ENCODE results near the gene TTC33. TPM values are rescaled to one million over a fixed set of nuclear protein-coding genes. Genes with fewer than 3 reads are reported as not detected.

The TTC33 gene
- polyA plus RNA-seq, 1 donor from 2014 or later = 73.5 TPM

GRCh38 chr5:40622463-40623252, 133.1 kb downstream of the TTC33 start:
- no peak overlapping the region for H2AFZ ChIP-seq (ENCODE audit: low read depth, low read length)
- H4K20me1 ChIP-seq (ENCODE audit: insufficient read depth) = no peaks in the 10 kb centered on the region
- H3K27ac ChIP-seq (ENCODE audit: low read length) = no peak overlapping the region
- H3K36me3 ChIP-seq (ENCODE audit: insufficient read depth, low read length) = no peaks in the 10 kb centered on the region
- no peaks in the 10 kb centered on the region for H3K9me2 ChIP-seq (ENCODE audit: insufficient read depth, low read length)
- no peaks in the 10 kb centered on the region for H3K79me2 ChIP-seq (replicated peaks; ENCODE audit: insufficient read depth, low read length)
- H3K27me3 ChIP-seq (ENCODE audit: insufficient read depth, low read depth, low read length) = no peaks in the 10 kb centered on the region
- H3F3A ChIP-seq (ENCODE audit: insufficient read depth, low read length, poor library complexity, severe bottlenecking) = no peaks in the 10 kb centered on the region
- TF ChIP-seq TAF1 (IDR thresholded peaks at IDR 0.05; ENCODE audit: low read depth) (no peak), CTCF (IDR thresholded peaks at IDR 0.05; ENCODE audit: poor library complexity, severe bottlenecking) (no peak), POLR2AphosphoS5 (IDR thresholded peaks at IDR 0.05) (no peak), RAD21 (conservative IDR thresholded peaks at IDR 0.05) (no peak), EP300 (conservative IDR thresholded peaks at IDR 0.05; ENCODE audit: poor library complexity, severe bottlenecking) (no peak), EZH2 (IDR thresholded peaks at IDR 0.05; ENCODE audit: borderline replicate concordance, insufficient read depth, low read length, poor library complexity, severe bottlenecking) (no peak), MXI1 (conservative IDR thresholded peaks at IDR 0.05; ENCODE audit: poor library complexity, severe bottlenecking) (no peak), SMC3 (conservative IDR thresholded peaks at IDR 0.05; ENCODE audit: poor library complexity) (no peak)
- TF ChIP-seq, protein P1, sequence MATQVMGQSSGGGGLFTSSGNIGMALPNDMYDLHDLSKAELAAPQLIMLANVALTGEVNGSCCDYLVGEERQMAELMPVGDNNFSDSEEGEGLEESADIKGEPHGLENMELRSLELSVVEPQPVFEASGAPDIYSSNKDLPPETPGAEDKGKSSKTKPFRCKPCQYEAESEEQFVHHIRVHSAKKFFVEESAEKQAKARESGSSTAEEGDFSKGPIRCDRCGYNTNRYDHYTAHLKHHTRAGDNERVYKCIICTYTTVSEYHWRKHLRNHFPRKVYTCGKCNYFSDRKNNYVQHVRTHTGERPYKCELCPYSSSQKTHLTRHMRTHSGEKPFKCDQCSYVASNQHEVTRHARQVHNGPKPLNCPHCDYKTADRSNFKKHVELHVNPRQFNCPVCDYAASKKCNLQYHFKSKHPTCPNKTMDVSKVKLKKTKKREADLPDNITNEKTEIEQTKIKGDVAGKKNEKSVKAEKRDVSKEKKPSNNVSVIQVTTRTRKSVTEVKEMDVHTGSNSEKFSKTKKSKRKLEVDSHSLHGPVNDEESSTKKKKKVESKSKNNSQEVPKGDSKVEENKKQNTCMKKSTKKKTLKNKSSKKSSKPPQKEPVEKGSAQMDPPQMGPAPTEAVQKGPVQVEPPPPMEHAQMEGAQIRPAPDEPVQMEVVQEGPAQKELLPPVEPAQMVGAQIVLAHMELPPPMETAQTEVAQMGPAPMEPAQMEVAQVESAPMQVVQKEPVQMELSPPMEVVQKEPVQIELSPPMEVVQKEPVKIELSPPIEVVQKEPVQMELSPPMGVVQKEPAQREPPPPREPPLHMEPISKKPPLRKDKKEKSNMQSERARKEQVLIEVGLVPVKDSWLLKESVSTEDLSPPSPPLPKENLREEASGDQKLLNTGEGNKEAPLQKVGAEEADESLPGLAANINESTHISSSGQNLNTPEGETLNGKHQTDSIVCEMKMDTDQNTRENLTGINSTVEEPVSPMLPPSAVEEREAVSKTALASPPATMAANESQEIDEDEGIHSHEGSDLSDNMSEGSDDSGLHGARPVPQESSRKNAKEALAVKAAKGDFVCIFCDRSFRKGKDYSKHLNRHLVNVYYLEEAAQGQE (IDR thresholded peaks at IDR 0.05; ENCODE audit: borderline replicate concordance) = no peak
- no peaks in the 10 kb centered on the region for H3K9me3 ChIP-seq (ENCODE audit: low read length)
- H3K4me3 ChIP-seq (ENCODE audit: low read length) = no peak overlapping the region
- H3K4me2 ChIP-seq (ENCODE audit: low read length) = no peak overlapping the region
- H3K9ac ChIP-seq (ENCODE audit: low read length) = no peak overlapping the region

DNA sequence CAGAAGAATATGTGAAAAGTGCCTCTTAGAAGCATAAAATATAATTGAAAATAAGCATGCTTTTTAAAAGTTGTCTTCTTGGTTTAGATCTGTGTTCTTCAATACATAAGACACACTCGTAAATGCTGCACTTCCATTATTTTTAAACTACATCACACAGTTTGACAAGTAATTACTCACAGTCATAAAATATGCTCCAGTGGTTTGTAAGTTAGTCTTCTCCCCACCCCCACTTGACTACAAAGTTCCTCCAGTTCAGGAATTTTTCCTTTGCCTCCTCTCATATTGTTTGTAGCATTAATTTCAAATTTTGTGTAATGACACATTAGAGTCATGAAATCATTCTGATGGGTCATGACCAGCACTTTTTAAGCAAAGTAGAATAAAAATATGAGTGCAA, 136.3 kb downstream of the TTC33 start:
- Histone ChIP-seq H3F3A (ENCODE audit: insufficient read depth, low read length, poor library complexity, severe bottlenecking) (no peaks in the 10 kb centered on the region), H3K9ac (ENCODE audit: low read length) (no peak overlapping the region), H3K27ac (ENCODE audit: low read length) (no peak overlapping the region), H3K4me2 (ENCODE audit: low read length) (no peak overlapping the region), H4K20me1 (ENCODE audit: insufficient read depth) (no peaks in the 10 kb centered on the region), H3K9me3 (ENCODE audit: low read length) (no peaks in the 10 kb centered on the region), H3K79me2 (replicated peaks; ENCODE audit: insufficient read depth, low read length) (no peaks in the 10 kb centered on the region), H3K27me3 (ENCODE audit: insufficient read depth, low read depth, low read length) (no peaks in the 10 kb centered on the region), H2AFZ (ENCODE audit: low read depth, low read length) (no peak overlapping the region), H3K36me3 (ENCODE audit: insufficient read depth, low read length) (no peaks in the 10 kb centered on the region), H3K4me3 (ENCODE audit: low read length) (no peak overlapping the region), H3K9me2 (ENCODE audit: insufficient read depth, low read length) (no peaks in the 10 kb centered on the region)
- TF ChIP-seq, protein P1 (IDR thresholded peaks at IDR 0.05; ENCODE audit: borderline replicate concordance) = no peak
- TF ChIP-seq RAD21 (conservative IDR thresholded peaks at IDR 0.05) (no peak), POLR2AphosphoS5 (IDR thresholded peaks at IDR 0.05) (no peak), CTCF (IDR thresholded peaks at IDR 0.05; ENCODE audit: poor library complexity, severe bottlenecking) (no peak), MXI1 (conservative IDR thresholded peaks at IDR 0.05; ENCODE audit: poor library complexity, severe bottlenecking) (no peak), EP300 (conservative IDR thresholded peaks at IDR 0.05; ENCODE audit: poor library complexity, severe bottlenecking) (no peak), SMC3 (conservative IDR thresholded peaks at IDR 0.05; ENCODE audit: poor library complexity) (no peak), EZH2 (IDR thresholded peaks at IDR 0.05; ENCODE audit: borderline replicate concordance, insufficient read depth, low read length, poor library complexity, severe bottlenecking) (no peak), TAF1 (IDR thresholded peaks at IDR 0.05; ENCODE audit: low read depth) (no peak)

Data from neural cell (in vitro differentiated cells).